Neuron (in vitro differentiated cells): ENCODE results near the gene PNLDC1.
A peak's percentile ranks its signal among the peaks of the same experiment; 100 is the strongest.

ENCODE experiments used
- H2AFZ ChIP-seq: one replicate; pipeline ENCODE4 v1.6.1; 2013; ENCODE audit warnings: low read depth, mild to moderate bottlenecking, inconsistent platforms, low read length, moderate library complexity
- H3K27me3 ChIP-seq: one replicate; pipeline ENCODE4 v1.6.1; 2013; ENCODE audit warnings: low read length; ENCODE audit not compliant: insufficient read depth
- H3K36me3 ChIP-seq: one replicate; pipeline ENCODE4 v1.6.1; 2013; ENCODE audit warnings: low read length; ENCODE audit not compliant: insufficient read depth
- H3K4me1 ChIP-seq: one replicate; pipeline ENCODE4 v1.6.1; 2013; ENCODE audit warnings: low read length; ENCODE audit not compliant: insufficient read depth
- H3K4me3 ChIP-seq: 2 replicates; pipeline ENCODE4 v1.5.1; 2013; ENCODE audit warnings: mild to moderate bottlenecking, low read length, moderate library complexity
- H3K9me3 ChIP-seq: one replicate; pipeline ENCODE4 v1.6.1; 2013; ENCODE audit warnings: low read length

Gene PNLDC1

GRCh38 chr6:159762681-159763293 is 37.3 kb upstream of the PNLDC1 start:
- Histone ChIP-seq H3K9me3 (no peaks in the 10 kb centered on the region), H3K4me3 (peak overlapping the region; percentile 56), H3K4me1 (peaks cover 24% of the 10 kb centered on the region), H3K36me3 (peaks cover 52% of the 10 kb centered on the region), H3K27me3 (no peaks in the 10 kb centered on the region), H2AFZ (peak overlapping the region; percentile 89)

- Histone ChIP-seq H3K4me1 (peaks cover 10% of the 10 kb centered on the region), H3K27me3 (no peaks in the 10 kb centered on the region), H2AFZ (no peak overlapping the region), H3K36me3 (peaks cover 79% of the 10 kb centered on the region), H3K9me3 (peaks cover 3% of the 10 kb centered on the region), H3K4me3 (no peak overlapping the region)
Observed at GRCh38 chr6:159766906-159767305, 33.2 kb upstream of the PNLDC1 start.

GRCh38 chr6:159769470-159769869 is 30.6 kb upstream of the PNLDC1 start:
- Histone ChIP-seq H3K27me3 (no peaks in the 10 kb centered on the region), H3K4me1 (no peaks in the 10 kb centered on the region), H3K9me3 (peaks cover 4% of the 10 kb centered on the region), H2AFZ (no peak overlapping the region), H3K4me3 (no peak overlapping the region), H3K36me3 (peaks cover 91% of the 10 kb centered on the region)

- H3K27me3 ChIP-seq, result no peaks in the 10 kb centered on the region
- H3K4me3 ChIP-seq, result no peak overlapping the region
- peaks cover 97% of the 10 kb centered on the region for H3K36me3 ChIP-seq
- H3K9me3 ChIP-seq, result peaks cover 4% of the 10 kb centered on the region
- no peaks in the 10 kb centered on the region for H3K4me1 ChIP-seq
- no peak overlapping the region for H2AFZ ChIP-seq
Observed at GRCh38 chr6:159772196-159772595, 27.9 kb upstream of the PNLDC1 start.

GRCh38 chr6:159777240-159777904 is 22.7 kb upstream of the PNLDC1 start:
- Histone ChIP-seq H3K36me3 (peaks cover 99% of the 10 kb centered on the region), H3K27me3 (no peaks in the 10 kb centered on the region), H3K9me3 (no peaks in the 10 kb centered on the region), H3K4me3 (no peak overlapping the region), H3K4me1 (no peaks in the 10 kb centered on the region), H2AFZ (no peak overlapping the region)

GRCh38 chr6:159778131-159778530 is 21.9 kb upstream of the PNLDC1 start:
- Histone ChIP-seq H3K36me3 (peaks cover 99% of the 10 kb centered on the region), H2AFZ (no peak overlapping the region), H3K27me3 (no peaks in the 10 kb centered on the region), H3K4me1 (peaks cover 2% of the 10 kb centered on the region), H3K4me3 (no peak overlapping the region), H3K9me3 (no peaks in the 10 kb centered on the region)

GRCh38 chr6:159778542-159779103 is 21.5 kb upstream of the PNLDC1 start:
- Histone ChIP-seq H3K36me3 (peaks cover 100% of the 10 kb centered on the region), H3K27me3 (no peaks in the 10 kb centered on the region), H3K9me3 (no peaks in the 10 kb centered on the region)

GRCh38 chr6:159788276-159788675 is 11.8 kb upstream of the PNLDC1 start:
- Histone ChIP-seq H3K27me3 (no peaks in the 10 kb centered on the region), H3K4me1 (peaks cover 32% of the 10 kb centered on the region), H2AFZ (no peak overlapping the region), H3K4me3 (peak overlapping the region; percentile 66), H3K36me3 (peaks cover 64% of the 10 kb centered on the region), H3K9me3 (no peaks in the 10 kb centered on the region)

More at GRCh38 chr6:159778542-159779103, 21.5 kb upstream of the PNLDC1 start:
- Histone ChIP-seq H3K4me3 (no peak overlapping the region), H2AFZ (no peak overlapping the region), H3K4me1 (peaks cover 6% of the 10 kb centered on the region)

- H3K4me3 ChIP-seq, result peak overlapping the region; percentile 66
Observed at GRCh38 chr6:159788753-159789376, 11.2 kb upstream of the PNLDC1 start.

GRCh38 chr6:159789377-159790148 is 10.5 kb upstream of the PNLDC1 start, which contains the start of gene TCP1:
TCP1 (minus strand) TSS chr6:159789602; CDS start chr6:159789468, 134 bp downstream.
- H3K36me3 ChIP-seq, result peaks cover 62% of the 10 kb centered on the region
- peaks cover 29% of the 10 kb centered on the region for H3K4me1 ChIP-seq
- peak within 1 kb of the TSS; percentile 66 for H3K4me3 ChIP-seq
- no peaks in the 10 kb centered on the region for H3K9me3 ChIP-seq
- H3K27me3 ChIP-seq, result no peaks in the 10 kb centered on the region
- H2AFZ ChIP-seq, result peak within 1 kb of the TSS; percentile 47

More at GRCh38 chr6:159788753-159789376, 11.2 kb upstream of the PNLDC1 start:
- peak overlapping the region; percentile 39 for H2AFZ ChIP-seq
- peaks cover 29% of the 10 kb centered on the region for H3K4me1 ChIP-seq
- H3K9me3 ChIP-seq, result no peaks in the 10 kb centered on the region
- H3K27me3 ChIP-seq, result no peaks in the 10 kb centered on the region
- peaks cover 60% of the 10 kb centered on the region for H3K36me3 ChIP-seq

GRCh38 chr6:159790149-159790955 is 9.7 kb upstream of the PNLDC1 start, which contains the start of gene MRPL18:
MRPL18 (plus strand) TSS chr6:159790467; CDS start chr6:159790588, 121 bp downstream.
- Histone ChIP-seq H3K27me3 (no peaks in the 10 kb centered on the region), H3K9me3 (no peaks in the 10 kb centered on the region), H3K4me3 (peak within 1 kb of the TSS; percentile 66), H3K4me1 (peaks cover 29% of the 10 kb centered on the region), H3K36me3 (peaks cover 54% of the 10 kb centered on the region), H2AFZ (peak within 1 kb of the TSS; percentile 47)
